Measurements from ENCODE around the gene AP3S2. TPM values are rescaled to one million over a fixed set of nuclear protein-coding genes. Genes with fewer than 3 reads are reported as not detected.

AP3S2 gene
- total and polyA plus RNA-seq, 2 of the 13 experiments (the other 11 are each of a cell fraction or from before 2014, with no cell fraction given), result 17.6 to 44.4 TPM

DNA sequence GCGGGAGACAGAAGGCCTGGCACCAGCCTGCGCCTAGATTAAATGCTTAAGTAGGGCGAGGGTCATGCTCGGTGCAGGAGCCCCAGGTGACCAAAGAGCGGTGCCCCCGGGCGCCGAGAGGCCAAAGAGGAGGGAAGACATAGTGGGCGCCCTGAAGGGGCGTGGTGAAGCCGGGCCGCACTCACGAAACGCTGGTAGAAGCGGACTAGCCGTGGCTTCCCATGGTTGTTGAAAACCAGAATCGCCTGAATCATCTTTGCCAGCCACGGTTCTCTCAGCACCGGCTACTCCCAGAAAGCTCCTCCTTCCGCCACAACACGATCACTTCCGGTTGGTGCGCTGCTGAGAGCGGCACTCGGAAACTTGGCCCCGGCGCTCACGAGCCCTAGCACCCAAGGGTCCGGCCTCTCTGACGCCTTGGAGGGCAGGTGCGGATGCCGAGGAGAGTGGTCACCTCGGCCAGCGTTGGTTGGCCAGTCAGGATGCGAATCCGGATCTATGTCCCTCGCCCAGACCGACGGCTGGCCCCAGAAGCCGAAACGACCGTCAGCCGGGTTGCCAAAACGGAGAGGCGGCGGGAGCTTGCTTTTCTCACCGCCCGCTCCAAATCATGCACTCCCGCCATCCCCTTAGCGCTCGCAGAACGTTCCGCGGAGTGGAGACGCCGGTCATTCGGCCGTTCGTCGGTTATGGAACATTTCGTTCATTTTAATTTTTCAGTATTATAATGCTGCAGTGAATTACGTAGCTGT lies at the start of gene AP3S2 (continued):
- TF ChIP-seq, protein P1, sequence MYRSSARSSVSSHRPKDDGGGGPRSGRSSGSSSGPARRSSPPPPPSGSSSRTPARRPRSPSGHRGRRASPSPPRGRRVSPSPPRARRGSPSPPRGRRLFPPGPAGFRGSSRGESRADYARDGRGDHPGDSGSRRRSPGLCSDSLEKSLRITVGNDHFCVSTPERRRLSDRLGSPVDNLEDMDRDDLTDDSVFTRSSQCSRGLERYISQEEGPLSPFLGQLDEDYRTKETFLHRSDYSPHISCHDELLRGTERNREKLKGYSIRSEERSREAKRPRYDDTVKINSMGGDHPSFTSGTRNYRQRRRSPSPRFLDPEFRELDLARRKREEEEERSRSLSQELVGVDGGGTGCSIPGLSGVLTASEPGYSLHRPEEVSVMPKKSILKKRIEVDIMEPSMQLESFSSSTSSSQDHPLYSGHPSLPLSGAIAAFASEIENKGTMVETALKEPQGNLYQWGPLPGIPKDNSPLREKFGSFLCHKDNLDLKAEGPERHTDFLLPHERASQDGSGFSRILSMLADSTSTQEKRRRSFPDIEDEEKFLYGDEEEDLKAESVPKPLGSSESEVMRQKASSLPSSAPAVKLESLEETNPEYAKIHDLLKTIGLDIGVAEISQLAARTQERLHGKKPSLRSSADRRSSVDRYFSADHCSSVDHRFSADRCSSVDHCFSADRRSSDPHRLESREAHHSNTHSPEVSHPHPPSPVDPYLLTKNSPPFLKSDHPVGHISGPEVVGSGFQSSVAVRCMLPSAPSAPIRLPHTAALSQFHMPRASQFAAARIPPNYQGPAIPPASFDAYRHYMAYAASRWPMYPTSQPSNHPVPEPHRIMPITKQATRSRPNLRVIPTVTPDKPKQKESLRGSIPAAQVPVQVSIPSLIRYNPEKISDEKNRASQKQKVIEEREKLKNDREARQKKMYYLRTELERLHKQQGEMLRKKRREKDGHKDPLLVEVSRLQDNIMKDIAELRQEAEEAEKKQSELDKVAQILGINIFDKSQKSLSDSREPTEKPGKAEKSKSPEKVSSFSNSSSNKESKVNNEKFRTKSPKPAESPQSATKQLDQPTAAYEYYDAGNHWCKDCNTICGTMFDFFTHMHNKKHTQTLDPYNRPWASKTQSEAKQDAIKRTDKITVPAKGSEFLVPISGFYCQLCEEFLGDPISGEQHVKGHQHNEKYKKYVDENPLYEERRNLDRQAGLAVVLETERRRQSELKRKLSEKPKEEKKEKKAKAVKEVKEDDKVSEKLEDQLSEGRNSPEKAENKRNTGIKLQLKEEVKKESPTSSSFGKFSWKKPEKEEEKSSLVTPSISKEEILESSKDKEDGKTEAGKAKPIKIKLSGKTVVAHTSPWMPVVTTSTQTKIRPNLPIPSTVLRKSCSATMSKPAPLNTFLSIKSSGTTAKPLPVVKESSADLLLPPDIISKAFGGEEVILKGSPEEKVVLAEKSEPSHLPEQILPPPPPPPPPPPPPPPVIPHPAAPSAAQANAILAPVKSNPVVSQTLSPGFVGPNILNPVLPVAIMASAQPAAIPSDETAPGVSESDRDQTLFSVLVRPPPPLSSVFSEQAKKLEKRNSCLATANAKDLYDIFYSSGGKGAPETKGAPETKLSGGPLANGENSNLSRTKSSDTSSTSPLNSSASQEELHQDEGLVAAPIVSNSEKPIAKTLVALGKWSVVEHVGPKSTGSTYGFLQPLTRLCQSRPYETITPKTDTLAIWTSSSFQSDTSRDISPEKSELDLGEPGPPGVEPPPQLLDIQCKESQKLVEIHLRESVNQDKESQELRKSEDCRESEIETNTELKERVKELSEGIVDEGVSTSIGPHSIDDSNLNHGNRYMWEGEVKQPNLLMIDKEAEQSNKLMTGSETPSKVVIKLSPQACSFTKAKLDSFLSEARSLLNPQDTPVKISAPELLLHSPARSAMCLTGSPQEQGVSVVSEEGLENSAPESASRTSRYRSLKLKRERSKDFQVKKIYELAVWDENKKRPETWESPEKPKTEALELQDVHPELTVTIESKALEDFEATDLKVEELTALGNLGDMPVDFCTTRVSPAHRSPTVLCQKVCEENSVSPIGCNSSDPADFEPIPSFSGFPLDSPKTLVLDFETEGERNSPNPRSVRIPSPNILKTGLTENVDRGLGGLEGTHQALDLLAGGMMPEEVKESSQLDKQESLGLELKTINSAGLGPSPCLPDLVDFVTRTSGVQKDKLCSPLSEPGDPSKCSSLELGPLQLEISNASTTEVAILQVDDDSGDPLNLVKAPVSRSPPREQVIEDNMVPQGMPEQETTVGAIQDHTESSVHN (CRISPR knock-in tag; IDR thresholded peaks at IDR 0.05), result no peak; the same call in 1 of the 2 replicates
- TF ChIP-seq, protein P2, sequence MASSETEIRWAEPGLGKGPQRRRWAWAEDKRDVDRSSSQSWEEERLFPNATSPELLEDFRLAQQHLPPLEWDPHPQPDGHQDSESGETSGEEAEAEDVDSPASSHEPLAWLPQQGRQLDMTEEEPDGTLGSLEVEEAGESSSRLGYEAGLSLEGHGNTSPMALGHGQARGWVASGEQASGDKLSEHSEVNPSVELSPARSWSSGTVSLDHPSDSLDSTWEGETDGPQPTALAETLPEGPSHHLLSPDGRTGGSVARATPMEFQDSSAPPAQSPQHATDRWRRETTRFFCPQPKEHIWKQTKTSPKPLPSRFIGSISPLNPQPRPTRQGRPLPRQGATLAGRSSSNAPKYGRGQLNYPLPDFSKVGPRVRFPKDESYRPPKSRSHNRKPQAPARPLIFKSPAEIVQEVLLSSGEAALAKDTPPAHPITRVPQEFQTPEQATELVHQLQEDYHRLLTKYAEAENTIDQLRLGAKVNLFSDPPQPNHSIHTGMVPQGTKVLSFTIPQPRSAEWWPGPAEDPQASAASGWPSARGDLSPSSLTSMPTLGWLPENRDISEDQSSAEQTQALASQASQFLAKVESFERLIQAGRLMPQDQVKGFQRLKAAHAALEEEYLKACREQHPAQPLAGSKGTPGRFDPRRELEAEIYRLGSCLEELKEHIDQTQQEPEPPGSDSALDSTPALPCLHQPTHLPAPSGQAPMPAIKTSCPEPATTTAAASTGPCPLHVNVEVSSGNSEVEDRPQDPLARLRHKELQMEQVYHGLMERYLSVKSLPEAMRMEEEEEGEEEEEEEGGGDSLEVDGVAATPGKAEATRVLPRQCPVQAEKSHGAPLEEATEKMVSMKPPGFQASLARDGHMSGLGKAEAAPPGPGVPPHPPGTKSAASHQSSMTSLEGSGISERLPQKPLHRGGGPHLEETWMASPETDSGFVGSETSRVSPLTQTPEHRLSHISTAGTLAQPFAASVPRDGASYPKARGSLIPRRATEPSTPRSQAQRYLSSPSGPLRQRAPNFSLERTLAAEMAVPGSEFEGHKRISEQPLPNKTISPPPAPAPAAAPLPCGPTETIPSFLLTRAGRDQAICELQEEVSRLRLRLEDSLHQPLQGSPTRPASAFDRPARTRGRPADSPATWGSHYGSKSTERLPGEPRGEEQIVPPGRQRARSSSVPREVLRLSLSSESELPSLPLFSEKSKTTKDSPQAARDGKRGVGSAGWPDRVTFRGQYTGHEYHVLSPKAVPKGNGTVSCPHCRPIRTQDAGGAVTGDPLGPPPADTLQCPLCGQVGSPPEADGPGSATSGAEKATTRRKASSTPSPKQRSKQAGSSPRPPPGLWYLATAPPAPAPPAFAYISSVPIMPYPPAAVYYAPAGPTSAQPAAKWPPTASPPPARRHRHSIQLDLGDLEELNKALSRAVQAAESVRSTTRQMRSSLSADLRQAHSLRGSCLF (CRISPR knock-in tag; IDR thresholded peaks at IDR 0.05; ENCODE audit: borderline replicate concordance), result peak; percentile 28; the same call in 1 of the 2 replicates
- TF ChIP-seq, protein P3, sequence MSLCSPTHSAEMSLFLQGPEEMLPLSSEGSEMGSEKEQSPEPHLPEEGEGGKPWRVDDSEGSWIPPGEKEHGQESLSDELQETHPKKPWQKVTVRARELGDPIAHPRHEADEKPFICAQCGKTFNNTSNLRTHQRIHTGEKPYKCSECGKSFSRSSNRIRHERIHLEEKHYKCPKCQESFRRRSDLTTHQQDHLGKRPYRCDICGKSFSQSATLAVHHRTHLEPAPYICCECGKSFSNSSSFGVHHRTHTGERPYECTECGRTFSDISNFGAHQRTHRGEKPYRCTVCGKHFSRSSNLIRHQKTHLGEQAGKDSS (CRISPR knock-in tag; IDR thresholded peaks at IDR 0.05; ENCODE audit: borderline replicate concordance, low read depth), result peak; percentile 98
- TF ChIP-seq CENPT (CRISPR knock-in tag; IDR thresholded peaks at IDR 0.05; ENCODE audit: low read depth) (no peak), EZH2 (conservative IDR thresholded peaks at IDR 0.05; ENCODE audit: low read depth, low read length) (no peak), ZNF589 (CRISPR knock-in tag; conservative IDR thresholded peaks at IDR 0.05) (peak; percentile 85), YEATS2 (CRISPR knock-in tag; IDR thresholded peaks at IDR 0.05; ENCODE audit: borderline replicate concordance) (peak; percentile 98), PHF20 (CRISPR knock-in tag; IDR thresholded peaks at IDR 0.05) (peak; percentile 97), PHF8 (CRISPR knock-in tag; IDR thresholded peaks at IDR 0.05) (peak; percentile 83), RFX5 (IDR thresholded peaks at IDR 0.05; ENCODE audit: low read depth, low read length) (peak; percentile 14; the same call in 1 of the 2 replicates), NFE2L2 (IDR thresholded peaks at IDR 0.05; ENCODE audit: low read length) (no peak)
- TF ChIP-seq, protein P4, sequence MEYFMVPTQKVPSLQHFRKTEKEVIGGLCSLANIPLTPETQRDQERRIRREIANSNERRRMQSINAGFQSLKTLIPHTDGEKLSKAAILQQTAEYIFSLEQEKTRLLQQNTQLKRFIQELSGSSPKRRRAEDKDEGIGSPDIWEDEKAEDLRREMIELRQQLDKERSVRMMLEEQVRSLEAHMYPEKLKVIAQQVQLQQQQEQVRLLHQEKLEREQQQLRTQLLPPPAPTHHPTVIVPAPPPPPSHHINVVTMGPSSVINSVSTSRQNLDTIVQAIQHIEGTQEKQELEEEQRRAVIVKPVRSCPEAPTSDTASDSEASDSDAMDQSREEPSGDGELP (IDR thresholded peaks at IDR 0.05; ENCODE audit: borderline replicate concordance, low read depth), result no peak; the same call in none of the 2 replicates
- TF ChIP-seq, protein P5, sequence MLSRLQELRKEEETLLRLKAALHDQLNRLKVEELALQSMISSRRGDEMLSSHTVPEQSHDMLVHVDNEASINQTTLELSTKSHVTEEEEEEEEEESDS (CRISPR knock-in tag; IDR thresholded peaks at IDR 0.05; ENCODE audit: borderline replicate concordance), result peak; percentile 51; the same call in 1 of the 2 replicates

All from HepG2 (cell line).